ENCODE measurements around the gene ACTN4. TPM values are rescaled to one million over a fixed set of nuclear protein-coding genes. Genes with fewer than 3 reads are reported as not detected.
A peak's percentile ranks its signal among the peaks of the same experiment; 100 is the strongest.

ACTN4 gene
- total RNA-seq, 1 donor from 2014 or later: 145 TPM

DNA sequence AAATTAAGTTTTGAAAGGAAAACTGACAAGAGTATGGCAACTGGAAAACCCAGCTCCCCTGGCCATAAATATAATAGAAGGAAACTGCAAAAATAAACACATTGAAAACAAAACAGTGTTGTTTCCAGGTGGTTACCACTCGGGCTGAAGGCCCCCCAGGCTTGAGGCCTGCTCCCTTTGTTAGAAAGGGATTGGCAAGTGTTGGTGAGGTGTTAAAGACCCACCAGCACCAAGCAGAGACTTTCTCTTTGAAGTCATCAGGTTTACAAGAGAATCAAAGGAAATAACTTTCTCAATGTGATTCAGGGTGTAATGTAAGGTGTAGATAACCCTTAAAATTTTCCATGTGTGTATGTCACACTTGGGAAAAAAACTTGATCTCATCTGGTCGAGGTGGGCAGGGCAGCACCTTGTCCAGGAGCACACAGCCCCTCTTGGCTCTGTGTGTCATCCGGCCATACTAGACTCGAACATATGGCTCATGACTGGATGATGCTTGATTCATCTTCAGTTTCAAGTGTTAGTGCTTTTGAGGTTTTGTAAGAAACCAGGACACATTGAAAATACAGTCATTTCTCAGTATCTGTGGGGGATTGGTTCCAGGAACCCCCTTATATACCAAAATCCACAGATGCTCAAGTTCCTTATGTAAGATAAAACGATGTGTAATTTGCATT lies 7.8 kb downstream of the ACTN4 start:
- intact Hi-C loops (cut with DNase I): no loop called here
- DNase-seq (ENCODE audit: missing footprints) (peak; percentile 11), ATAC-seq (no peak)

DNA sequence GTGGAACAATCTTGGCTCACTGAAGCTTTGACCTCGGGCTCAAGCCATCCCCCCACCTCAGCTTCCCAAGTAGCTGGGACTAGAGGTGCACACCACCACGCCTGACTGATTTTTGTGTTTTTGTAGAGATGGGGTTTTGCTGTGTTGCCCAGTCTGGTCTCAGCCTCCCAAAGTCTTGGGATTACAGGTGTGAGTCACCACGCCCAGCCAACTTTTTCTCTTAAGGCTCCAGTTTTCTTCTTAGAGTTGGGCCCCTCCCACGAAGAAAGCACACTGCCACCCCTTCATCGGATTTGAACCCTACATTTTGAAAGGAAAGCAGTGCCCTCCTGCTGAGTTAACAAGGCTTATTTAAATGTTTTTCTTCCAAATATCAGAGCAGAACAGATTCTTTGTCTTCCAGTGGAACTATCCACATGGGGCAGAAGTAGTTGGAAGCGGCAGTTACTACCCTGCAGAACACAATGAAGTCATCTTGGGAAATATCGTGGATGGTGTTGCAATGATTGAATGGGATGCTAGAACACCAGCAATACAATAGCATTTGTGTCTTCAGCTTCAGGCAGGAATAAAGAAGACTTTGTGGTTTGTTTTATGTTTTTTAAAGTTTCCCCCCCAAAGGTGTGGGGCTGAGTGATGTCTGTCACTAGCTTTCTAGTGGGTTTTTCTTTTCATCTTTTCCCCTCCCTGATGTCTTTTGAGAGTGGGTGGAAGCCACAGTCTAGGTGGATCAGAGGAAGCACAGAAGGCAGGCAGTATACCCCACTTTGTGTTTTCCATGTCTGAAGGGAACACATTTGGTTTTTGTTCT lies 8.9 kb downstream of the ACTN4 start:
- intact Hi-C loops (cut with DNase I): no loop called here
- ATAC-seq: peak; percentile 46
- DNase-seq (ENCODE audit: missing footprints): peak; percentile 5

DNA sequence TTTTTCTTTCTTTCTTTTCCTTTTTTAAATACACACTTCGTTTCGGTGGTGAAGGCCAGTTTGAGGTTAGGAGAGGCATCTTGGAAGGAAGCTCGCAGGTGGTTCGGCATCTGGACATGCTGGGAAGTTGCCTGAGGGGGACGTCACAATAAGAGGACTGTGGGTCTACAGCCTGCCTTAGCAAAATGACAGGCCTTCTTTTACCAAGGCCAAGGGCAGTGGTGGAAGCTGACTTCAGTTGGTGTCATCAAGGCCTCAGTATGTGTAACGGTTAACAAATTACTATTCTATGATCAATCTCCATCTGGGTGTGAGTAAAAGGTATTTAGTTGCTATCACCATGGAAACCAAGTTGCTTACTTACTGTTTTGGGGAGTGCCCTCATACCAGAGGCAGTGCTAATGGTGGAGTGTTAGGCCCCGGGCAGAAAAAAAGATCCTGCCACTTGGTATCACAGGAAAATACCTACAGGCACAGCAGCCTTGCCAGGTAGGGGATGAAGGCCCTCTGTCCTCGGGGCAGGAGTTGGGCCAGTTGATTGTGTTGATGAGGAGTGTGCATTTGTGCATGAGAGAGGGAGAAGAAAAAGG lies 10.3 kb downstream of the ACTN4 start:
- intact Hi-C loops (cut with DNase I): no loop called here
- ATAC-seq (no peak), DNase-seq (ENCODE audit: missing footprints) (peak; percentile 16)

DNA sequence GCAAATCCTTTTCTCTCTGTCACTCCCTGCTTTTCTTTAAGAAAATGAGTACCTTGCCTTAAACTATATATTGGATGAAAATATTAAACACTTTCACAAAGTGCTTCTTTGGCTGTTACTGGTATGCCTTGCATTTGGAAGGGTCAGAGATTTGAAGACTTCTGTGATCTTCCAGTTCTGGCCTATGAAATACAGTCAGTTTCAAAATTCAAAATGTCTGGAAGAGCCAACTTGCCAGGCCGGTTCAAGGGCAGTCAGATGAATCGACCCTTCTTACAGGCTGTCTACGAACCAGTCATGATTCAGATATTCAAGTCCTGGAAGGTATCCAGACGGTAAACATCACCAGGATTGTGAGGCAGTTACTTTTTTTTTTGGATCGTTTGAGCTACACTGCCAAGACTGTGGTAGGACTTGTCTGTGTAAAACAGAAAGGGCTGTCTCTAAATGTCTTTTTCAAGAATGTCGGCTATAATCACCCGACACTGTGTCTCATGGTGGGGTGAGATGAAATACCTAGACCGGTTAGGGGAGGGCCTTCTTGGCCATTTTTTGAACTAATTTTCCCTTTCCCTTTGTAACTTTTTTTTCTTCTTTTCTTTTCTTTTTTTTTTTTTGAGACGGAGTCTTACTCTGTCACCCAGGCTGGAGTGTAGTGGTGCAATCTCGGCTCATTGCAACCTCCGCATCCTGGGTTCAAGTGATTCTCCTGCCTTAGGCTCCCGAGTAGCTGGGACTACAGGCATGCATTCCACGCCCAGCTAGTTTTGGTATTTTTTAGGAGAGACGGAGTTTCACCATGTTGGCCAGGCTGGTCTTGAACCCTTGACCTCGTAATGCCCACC lies 11.2 kb downstream of the ACTN4 start:
- peak; percentile 72 for ATAC-seq
- peak; percentile 11 for DNase-seq (ENCODE audit: missing footprints)
- intact Hi-C loops (cut with DNase I): no loop called here

DNA sequence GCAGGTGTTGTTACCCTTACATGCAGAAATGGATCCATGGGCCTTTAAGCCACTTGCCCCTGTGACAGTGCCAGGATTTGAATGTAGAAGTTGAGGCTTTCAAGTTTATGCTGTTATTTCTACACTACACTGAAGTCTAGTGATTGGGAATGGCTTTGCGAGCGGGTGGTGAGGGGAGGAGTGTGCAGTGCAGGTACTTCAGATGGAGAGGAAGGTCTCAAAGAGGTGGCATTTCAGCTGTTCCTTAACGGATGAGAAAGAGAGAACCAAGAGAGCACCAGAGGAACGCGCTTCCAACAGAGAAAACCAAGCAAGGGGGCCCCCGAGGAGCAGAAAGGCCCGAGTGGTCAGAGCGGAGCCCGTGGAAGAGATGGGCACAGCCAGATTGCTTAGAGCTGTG lies 13.3 kb downstream of the ACTN4 start:
- ATAC-seq (no peak), DNase-seq (ENCODE audit: missing footprints) (no peak)
- intact Hi-C loops (cut with DNase I): no loop called here

DNA sequence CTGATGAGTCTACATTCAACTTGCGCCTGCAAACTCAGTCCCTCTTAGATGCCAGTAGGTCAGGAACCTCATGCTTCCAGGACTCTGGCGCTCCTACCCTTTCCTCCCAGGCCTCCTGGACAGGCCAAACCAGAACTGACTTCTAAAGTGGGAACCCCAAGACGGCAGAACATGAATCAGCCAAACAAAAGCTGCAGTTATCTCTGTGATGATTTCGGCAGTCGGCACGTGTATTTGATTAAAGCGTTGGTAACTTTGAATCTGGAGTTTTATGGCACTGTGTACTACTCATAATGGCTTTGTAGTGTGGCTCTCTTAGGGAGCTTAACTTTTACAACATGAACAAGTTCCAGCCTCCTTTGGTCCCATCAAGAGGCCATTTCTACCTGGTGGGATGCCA lies 13.7 kb downstream of the ACTN4 start:
- ATAC-seq: no peak
- DNase-seq (ENCODE audit: missing footprints): no peak
- intact Hi-C loops (cut with DNase I): no loop called here

DNA sequence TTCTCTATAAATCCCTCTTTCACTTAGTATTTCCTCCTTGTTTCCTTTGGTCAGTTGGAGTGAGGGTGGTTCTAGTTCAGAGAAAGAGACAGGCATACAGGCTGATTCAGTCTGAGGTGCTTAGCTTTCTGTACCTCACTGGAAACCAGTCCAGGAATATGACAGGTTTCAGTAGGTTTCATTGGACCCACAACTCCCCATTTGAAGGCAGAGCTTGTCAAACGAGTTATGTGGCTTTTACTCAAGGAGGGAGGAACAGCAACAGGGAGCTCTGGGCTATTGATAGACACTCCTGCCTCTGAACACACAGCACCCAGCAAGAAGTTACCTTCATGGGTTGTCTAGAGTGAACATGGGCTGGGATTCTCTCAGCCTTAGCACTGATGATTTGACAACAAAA lies 14.5 kb downstream of the ACTN4 start:
- intact Hi-C loops (cut with DNase I): no loop called here
- DNase-seq (ENCODE audit: missing footprints): no peak

DNA sequence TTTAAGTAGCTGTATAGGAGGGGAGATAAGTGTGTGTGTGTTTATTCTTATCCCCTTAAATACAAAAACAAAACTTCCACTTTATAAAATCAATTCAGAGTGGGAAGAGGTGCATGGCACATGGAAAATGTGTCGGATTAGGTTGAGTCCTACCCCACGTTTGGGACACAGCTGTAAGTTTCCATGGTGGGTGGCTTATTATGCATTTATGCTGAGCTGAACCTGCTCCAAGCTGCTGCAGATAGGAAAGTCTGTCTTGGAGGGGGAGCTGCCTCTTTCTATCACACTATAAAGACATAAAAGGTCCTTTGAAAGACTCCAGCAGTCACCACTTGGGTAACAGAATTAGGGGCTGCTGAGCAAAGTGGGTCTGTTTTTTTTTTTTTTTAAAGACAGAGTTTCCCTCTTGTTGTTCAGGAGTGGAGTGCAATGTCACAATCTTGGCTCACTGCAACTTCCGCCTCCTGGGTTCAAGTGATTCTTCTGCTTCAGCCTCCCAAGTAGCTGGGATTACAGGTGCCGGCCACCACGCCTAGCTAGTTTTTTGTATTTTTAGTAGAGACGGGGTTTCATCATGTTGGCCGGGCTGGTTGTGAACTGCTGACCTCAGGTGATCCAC lies 15.2 kb downstream of the ACTN4 start:
- ATAC-seq (no peak), DNase-seq (ENCODE audit: missing footprints) (no peak)
- intact Hi-C loops (cut with DNase I): no loop called here

More for the DNA sequence above, 14.5 kb downstream of the ACTN4 start:
- no peak for ATAC-seq

DNA sequence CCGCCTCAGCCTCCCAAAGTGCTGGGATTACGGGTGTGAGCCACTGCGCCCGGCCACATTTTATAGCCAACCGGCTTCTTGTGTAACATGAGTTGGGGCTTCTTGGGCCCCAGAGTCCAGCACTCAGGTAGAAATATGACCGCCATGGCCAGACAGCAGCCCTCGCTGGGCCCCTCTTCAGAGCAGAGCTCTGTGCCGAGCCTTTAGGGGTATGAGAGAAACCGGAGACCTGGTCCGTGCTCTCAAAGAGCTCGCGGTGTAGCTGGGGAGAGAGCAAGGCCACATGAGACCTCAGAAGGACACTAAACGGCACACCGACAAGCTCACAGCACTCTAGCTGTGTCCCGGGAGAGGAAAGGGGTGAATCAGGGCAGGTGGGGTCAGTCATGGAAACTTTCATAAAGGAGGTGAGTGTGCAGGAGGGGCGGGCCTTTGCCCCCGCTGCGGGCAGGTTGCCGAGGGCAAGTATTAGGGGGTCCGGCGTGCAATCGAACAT lies 15.8 kb downstream of the ACTN4 start:
- DNase-seq (ENCODE audit: missing footprints) (no peak), ATAC-seq (no peak)
- intact Hi-C loops (cut with DNase I): no loop called here

DNA sequence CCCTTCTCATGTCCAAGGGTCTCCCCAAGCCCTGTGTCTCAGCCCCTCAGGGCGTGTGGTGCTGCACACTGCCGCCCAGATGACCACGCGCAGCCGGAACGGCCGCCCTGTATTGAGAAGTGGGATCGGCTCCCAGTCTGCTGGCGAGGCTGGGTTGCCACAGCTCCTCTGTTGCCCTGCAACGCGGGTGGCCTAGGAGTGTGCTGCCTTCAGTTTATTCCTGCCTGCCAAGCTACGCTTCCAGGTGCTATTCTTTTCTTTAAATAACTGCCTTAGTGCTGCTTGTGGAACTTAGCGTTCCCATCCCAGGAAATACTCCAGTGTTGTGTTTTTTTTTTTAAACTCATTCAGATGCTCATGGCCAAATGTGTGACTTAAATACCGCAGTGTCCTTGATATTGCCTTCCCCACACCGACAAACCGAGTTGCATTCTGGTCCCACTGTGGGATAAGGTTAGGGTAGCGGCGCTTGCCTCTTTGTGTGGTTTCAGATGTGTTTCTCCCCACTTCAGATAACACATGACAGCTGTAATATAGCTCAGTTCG lies 16.6 kb downstream of the ACTN4 start:
- DNase-seq (ENCODE audit: missing footprints) (peak; percentile 88), ATAC-seq (peak; percentile 62)
- intact Hi-C loops (cut with DNase I): loop anchor here (2.0 kb wide), 1 partner anchor 15 kb away; no protein-coding TSS in a partner anchor

DNA sequence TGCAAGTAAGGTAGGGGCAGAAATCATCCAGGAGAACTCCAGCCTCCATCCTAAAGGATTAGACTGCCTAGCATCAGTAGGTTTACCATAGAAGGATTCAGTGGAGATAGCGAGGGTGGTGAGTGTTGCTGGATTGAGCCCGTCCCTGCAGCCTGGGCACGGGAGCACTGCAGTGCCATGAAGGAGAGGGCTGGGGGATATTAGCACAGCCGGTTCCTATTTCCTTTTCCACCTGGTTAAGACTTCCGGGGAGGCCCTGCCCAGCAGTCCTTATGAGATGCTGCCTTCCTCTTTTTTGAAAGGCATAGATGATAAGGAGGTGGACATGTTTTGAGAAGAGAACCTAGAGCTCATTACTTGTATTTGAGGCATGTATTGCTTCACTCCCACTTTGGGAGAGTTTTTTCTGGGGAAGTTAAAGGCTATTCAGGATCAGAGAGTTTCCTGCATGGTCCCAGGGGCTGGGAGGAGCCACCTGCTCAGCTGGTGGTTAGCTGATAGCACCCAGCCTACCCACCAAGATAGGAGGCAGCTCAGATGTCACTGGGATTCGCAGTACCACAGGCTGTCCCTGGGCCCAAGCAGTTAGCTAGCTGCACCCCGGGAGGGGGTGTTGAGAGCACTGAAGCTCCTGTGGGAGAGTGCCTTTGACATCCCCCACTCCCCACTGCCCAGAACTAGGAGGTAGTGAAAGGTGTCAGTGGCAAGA lies 17.2 kb downstream of the ACTN4 start:
- peak; percentile 39 for ATAC-seq
- intact Hi-C loops (cut with DNase I): loop anchor here (2.0 kb wide), 1 partner anchor 16 kb away; no protein-coding TSS in a partner anchor

DNA sequence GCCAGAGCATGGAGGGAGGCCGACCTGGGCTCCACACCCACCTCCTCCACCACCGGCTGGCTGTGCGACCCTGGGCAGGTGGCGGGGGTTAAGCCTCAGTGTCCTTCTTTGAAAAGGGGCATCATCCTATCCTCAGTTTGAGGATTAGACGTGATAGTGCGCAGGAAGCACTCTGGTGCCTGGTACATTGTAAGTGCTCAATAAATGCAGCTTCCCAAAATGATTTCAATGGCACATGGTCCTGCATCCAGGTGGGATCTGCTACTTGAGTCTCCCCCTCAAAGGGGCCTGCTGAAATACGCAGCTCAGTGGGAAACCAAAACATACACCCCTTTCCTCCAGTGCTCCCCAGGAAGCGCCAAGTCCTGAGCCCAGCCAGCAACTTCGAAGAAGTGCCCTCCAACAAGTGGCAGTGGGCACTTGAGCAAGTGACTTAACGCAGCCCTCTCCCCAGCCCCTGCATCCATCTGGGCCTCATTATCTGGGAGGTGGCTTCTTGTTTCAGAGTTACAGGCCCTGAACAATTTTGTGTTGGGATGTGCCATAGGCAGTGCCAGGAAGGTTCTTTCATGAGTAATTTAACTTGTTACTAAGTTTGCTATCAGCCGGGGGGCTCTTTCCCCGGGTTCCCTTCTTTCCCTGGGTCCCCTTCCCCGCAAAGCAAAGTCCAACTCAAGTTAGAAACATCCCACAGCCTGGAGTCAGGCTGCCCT lies 17.9 kb downstream of the ACTN4 start:
- ATAC-seq: no peak
- no peak for DNase-seq (ENCODE audit: missing footprints)
- intact Hi-C loops (cut with DNase I): loop anchor here (2.0 kb wide), 1 partner anchor 17 kb away; no protein-coding TSS in a partner anchor

More for the DNA sequence above, 17.2 kb downstream of the ACTN4 start:
- no peak for DNase-seq (ENCODE audit: missing footprints)

DNA sequence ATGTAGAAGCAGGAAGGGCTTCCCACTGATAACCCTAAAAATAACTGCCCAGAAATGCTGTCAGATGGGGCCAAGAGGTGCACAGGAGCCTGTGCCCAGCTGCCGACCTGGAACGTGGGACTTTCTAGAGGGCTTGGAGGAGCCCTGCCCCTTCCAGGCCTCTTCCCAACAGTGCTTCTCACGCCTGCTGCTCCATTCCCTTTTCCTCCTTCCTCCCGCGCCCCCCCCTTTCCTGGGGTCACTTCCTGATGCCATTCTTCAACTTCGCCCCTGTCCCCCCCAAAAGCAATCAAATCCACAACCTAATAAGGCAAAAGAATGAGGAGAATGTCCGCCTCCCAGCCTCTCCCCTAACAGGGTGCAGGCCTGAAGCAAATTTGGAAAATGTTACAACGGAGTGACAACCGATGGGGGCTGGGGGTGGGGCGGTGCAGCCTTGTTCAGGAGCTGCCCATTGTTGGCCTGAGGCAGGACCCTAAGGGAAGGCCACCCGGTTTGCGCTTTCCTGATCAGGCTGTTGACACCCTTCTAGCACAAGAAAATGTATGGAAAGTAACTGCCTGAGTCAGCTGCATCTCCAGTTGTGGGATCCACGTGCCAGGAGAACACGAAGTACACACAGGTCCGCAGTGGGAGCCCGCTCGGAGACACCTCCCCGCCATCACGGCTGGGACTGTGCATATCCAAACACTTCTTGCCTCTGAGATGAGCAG lies 18.7 kb downstream of the ACTN4 start:
- peak; percentile 59 for ATAC-seq
- no peak for DNase-seq (ENCODE audit: missing footprints)
- intact Hi-C loops (cut with DNase I): loop anchor here (2.0 kb wide), 1 partner anchor 17 kb away; no protein-coding TSS in a partner anchor

DNA sequence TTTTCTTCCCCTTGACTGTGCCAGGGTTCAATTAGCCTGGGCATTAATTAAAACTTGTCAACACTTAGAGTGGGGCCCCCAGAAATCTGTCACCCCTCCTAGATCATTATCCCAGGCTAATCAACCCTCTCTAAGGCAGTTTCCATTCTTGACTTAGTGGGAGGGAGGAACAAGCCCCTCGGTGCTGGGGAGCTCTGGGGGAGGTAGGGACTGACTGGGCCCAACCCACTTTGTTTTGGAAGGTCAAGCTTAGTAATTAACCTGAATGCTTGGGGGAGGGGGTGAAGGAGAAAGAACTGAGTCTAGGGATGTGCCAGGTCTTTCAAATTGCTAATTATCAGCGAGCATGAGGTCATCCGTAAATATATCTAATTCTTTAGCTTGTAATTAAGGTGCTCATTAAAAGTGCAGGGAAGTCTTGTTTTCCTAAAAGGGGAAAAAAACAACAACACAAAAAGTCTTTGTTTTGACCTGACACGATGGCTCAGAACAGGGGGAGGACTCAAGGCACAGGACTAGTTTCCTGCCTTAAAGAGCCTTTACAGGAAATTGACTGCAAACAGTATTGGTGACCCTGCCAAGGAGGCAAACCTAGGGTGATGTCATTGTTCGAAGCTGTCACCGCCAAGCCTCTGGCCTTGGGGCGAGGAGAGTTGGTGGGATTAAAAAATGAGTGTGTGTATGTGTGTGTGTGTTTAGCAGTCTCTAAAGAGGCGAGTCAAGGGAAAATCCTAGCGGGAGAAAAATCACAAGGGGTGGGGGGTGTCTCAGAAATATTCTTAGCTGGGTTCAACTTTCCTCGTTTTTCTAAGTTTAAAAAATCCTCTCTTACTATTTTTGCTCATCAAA lies 19.4 kb downstream of the ACTN4 start:
- ATAC-seq: peak; percentile 37
- DNase-seq (ENCODE audit: missing footprints): no peak
- intact Hi-C loops (cut with DNase I): no loop called here

DNA sequence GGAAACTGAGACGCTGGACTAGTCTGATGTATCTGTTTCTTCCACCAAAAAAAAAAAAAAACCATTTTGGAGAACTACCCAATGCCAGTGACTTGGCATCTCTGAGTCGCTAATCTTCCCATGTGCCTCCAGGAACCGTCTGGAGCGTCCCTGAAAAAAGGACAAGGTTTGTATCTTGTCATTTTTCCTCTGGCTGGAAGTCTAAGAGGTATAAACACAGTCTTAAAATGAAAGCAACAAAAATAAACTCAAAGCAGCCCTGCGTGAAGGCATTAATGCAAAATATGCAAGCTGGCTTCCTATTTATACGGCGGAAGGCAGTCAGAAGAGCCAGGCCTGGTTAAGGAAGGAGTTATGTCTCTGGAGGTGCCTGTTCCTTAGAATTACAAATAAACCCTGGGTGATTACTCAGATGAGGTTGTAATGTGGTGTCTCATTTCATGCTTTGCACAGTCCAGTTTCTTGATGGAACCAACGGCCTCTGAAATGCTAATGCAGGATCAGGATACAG lies 20.3 kb downstream of the ACTN4 start:
- ATAC-seq (no peak), DNase-seq (ENCODE audit: missing footprints) (no peak)
- intact Hi-C loops (cut with DNase I): no loop called here

Measured in Right ventricle myocardium inferior (tissue), 1 donor.